HepG2 (cell line): ENCODE results near the gene COMT. TPM values are rescaled to one million over a fixed set of nuclear protein-coding genes. Genes with fewer than 3 reads are reported as not detected.

Source experiments
- ATAC-seq: fragments of 200-7000 bp; cut with Tn5 transposase; 3 replicates; pipeline ENCODE4 v1.9.1; 2020; ENCODE audit warnings: mild to moderate bottlenecking, moderate library complexity
- BruUV-seq: library from RNA; stranded (reverse); fragments of 400-500 nt; replicated peaks from 2 replicates; lab custom pipeline; 2021; lab: Mats Ljungman, UMichigan
- CTCF ChIA-PET: fragments of 300-600 bp; formaldehyde crosslinking; extraction: SDS; loops from one replicate; lab custom pipeline; 2021; ENCODE audit warnings: low total read pairs, inconsistent platforms, low intra/inter-chr PET ratio; lab: Yijun Ruan, JAX
- POLR2A ChIA-PET: fragments of 350-600 bp; sonication (Branson Sonifier 250); formaldehyde crosslinking; loops from one replicate; lab custom pipeline; 2020; ENCODE audit warnings: antibody characterized with exemption, inconsistent platforms; lab: Yijun Ruan, JAX
- DNase-seq: peaks from one replicate; pipeline ENCODE4 v3.0.0-alpha.2; 2015; ENCODE audit warnings: low spot score
- FAIRE-seq: peaks from 3 replicates; lab custom pipeline; 2011; peaks lifted over from hg19 to GRCh38; lab: Jason Lieb, UNC
- H2AFZ ChIP-seq: one replicate; pipeline ENCODE4 v1.6.1; 2011; ENCODE audit warnings: low read length, inconsistent platforms
- H3K27ac ChIP-seq: fragments of 300-600 bp; 3 replicates; pipeline ENCODE4 v1.8.0; 2011; ENCODE audit warnings: mixed run types, mild to moderate bottlenecking, mixed read lengths, low read length, inconsistent platforms; ENCODE audit not compliant: insufficient read depth; ENCODE audit errors: extremely low read length
- H3K27me3 ChIP-seq, 2 experiments: fragments of 200-600 bp in 1 of 2; 2 replicates in 1 of 2; 3 replicates in 1 of 2; pipeline versions ENCODE4 v1.6.0 to v1.8.0; 2011; ENCODE audit warnings: low read length in 2 of 2, mild to moderate bottlenecking in 2 of 2, moderate library complexity in 2 of 2, inconsistent platforms in 1 of 2; ENCODE audit not compliant: insufficient read depth in 2 of 2, control insufficient read depth in 1 of 2
- H3K36me3 ChIP-seq, 2 experiments: fragments of 200-600 bp in 1 of 2; replicated peaks in 1 of 2; 2 replicates in 1 of 2; 3 replicates in 1 of 2; pipeline versions ENCODE4 v1.5.1 to v1.8.0; 2011; ENCODE audit warnings: low read length in 2 of 2, inconsistent platforms in 1 of 2; ENCODE audit not compliant: insufficient read depth in 2 of 2, control insufficient read depth in 1 of 2
- H3K4me1 ChIP-seq: 2 replicates; pipeline ENCODE4 v1.5.1; 2012; ENCODE audit warnings: low read length, inconsistent platforms; ENCODE audit not compliant: insufficient read depth
- H3K4me2 ChIP-seq: 2 replicates; pipeline ENCODE4 v1.6.0; 2011; ENCODE audit warnings: low read depth, low read length, inconsistent platforms
- H3K4me3 ChIP-seq, 3 experiments: fragments of 200-600 bp in 1 of 3; sonication (generic), shearing (Covaris generic) in 1 of 3; replicated peaks in 1 of 3; 2 replicates each; pipeline ENCODE4 v1.5.1; 2011 to 2016; ENCODE audit warnings: low read length in 3 of 3, inconsistent platforms in 2 of 3, low read depth in 2 of 3, mild to moderate bottlenecking in 2 of 3, control low read depth in 1 of 3, mixed read lengths in 1 of 3; ENCODE audit not compliant: insufficient read depth in 1 of 3
- H3K79me2 ChIP-seq: one replicate; pipeline ENCODE4 v1.6.1; 2011; ENCODE audit warnings: low read length, inconsistent platforms; ENCODE audit not compliant: insufficient read depth
- H3K9ac ChIP-seq: 2 replicates; pipeline ENCODE4 v1.6.0; 2011; ENCODE audit warnings: mild to moderate bottlenecking, low read depth, low read length, inconsistent platforms; ENCODE audit not compliant: insufficient read depth
- H3K9me3 ChIP-seq: 2 replicates; pipeline ENCODE4 v1.5.1; 2012; ENCODE audit warnings: mild to moderate bottlenecking, low read length
- H4K20me1 ChIP-seq: 2 replicates; pipeline ENCODE4 v1.6.0; 2011; ENCODE audit warnings: inconsistent platforms, mild to moderate bottlenecking, low read length, moderate library complexity; ENCODE audit not compliant: insufficient read depth
- BATF2 ChIP-seq: sonication (generic); formaldehyde crosslinking; IDR thresholded peaks from 2 replicates; pipeline ENCODE4 v1.8.0; 2022; ENCODE audit warnings: mild to moderate bottlenecking, missing genetic modification reagents, moderate library complexity
- HBP1 ChIP-seq: IDR thresholded peaks from 2 replicates; pipeline ENCODE4 v1.6.1; 2016; ENCODE audit warnings: low read depth, control low read depth
- SAP130 ChIP-seq: IDR thresholded peaks from 2 replicates; pipeline ENCODE4 v1.6.1; 2016; ENCODE audit warnings: low read depth
- TEAD2 ChIP-seq: sonication (generic); formaldehyde crosslinking; IDR thresholded peaks from 2 replicates; pipeline ENCODE4 v1.9.0; 2021; ENCODE audit warnings: missing genetic modification reagents
- THAP7 ChIP-seq: sonication (generic); formaldehyde crosslinking; IDR thresholded peaks from 2 replicates; pipeline ENCODE4 v1.8.1; 2023; ENCODE audit warnings: mild to moderate bottlenecking, missing genetic modification reagents
- ZNF672 ChIP-seq: sonication (generic); formaldehyde crosslinking; IDR thresholded peaks from 2 replicates; pipeline ENCODE4 v1.8.1; 2022; ENCODE audit warnings: missing genetic modification reagents
- ZNF749 ChIP-seq: sonication (generic); formaldehyde crosslinking; IDR thresholded peaks from 2 replicates; pipeline ENCODE4 v1.8.0; 2022; ENCODE audit warnings: mild to moderate bottlenecking, missing genetic modification reagents, moderate library complexity, borderline replicate concordance
- ZNF883 ChIP-seq: sonication (generic); formaldehyde crosslinking; IDR thresholded peaks from 2 replicates; pipeline ENCODE4 v1.5.1; 2020; ENCODE audit warnings: mild to moderate bottlenecking, missing genetic modification reagents; ENCODE audit errors: not compliant biosample characterization
- WGBS: methylation state at CpG from one replicate; pipeline ENCODE4 v1.1.6; 2017; ENCODE audit warnings: low lambda C conversion rate; 5-methylcytosine and 5-hydroxymethylcytosine counted together
- in situ Hi-C: cut with HindIII; loops from 2 replicates; pipeline ENCODE4 v1.10.0; 2017; ENCODE audit warnings: low pct_unique_long_range_greater_than_20kb; ENCODE audit not compliant: extremely low pct_ligation_motif_present
- intact Hi-C: fragments of 100-400 bp; cut with micrococcal nuclease; formaldehyde crosslinking; loops from one replicate; pipeline ENCODE4 v1.10.0; 2022; ENCODE audit not compliant: unreplicated experiment
- polyA plus RNA-seq, 8 experiments: library from polyadenylated mRNA; depleted of rRNA in 3 of 8; stranded (reverse) in 7 of 8; unstranded in 1 of 8; fragments of >200 nt; fragmentation: Illumina TruSeq in 4 of 8; extraction: Trizol in 4 of 8; gene quantifications; 2 replicates each; pipeline versions ENCODE4 v1.2.1 to v1.2.3, GENCODE V29; 2011 to 2016; ENCODE audit warnings: low read depth in 4 of 8, missing spikeins in 1 of 8, mixed read lengths in 1 of 8; ENCODE audit not compliant: insufficient read depth in 1 of 8
- total RNA-seq, 5 experiments: library from RNA; depleted of rRNA; stranded (reverse); fragments of >200 nt; fragmentation: Illumina TruSeq; extraction: Trizol; gene quantifications; 2 replicates each; pipeline ENCODE4 v1.2.3, GENCODE V29; 2016; ENCODE audit warnings: low read depth in 1 of 5
- TF ChIP-seq, protein P1 (sequence below): sonication (generic); formaldehyde crosslinking; IDR thresholded peaks from 2 replicates; pipeline ENCODE4 v1.9.0; 2022; ENCODE audit warnings: missing genetic modification reagents, mild to moderate bottlenecking, borderline replicate concordance

Gene COMT
- total and polyA plus RNA-seq, 2 of the 13 experiments (the other 11 are each of a cell fraction or from before 2014, with no cell fraction given): 156 to 162 TPM

DNA sequence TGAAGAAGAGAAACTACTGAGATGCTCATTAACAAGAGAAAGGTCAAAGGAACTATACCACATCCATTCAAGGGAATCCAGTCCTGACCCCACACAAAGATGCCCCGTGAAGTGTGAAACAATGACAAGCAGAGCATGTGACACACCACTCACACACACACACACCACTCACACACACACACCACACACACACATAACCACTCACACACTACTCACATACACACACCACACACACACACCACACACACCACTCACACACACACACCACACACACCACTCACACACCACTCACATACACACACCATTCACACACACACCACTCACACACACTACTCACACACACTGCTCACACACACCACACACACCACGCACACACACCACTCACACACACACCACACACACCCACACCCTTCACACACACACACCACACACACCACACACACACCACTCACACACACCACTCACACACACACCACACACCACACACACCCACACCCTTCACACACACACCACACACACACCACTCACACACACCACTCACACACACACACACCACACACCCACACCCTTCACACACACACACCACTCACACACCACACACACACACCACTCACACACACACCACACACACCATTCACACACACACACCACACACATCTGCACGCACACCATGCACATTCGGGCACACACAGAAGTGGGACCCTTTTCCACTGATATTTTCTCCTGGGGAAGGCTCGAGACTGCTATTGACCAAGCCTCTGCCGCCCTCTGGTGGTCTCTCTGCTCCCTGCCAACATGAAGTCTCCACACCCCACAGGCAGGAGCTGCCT, 32.0 kb upstream of the COMT start (continued):
- TF ChIP-seq, protein P1, sequence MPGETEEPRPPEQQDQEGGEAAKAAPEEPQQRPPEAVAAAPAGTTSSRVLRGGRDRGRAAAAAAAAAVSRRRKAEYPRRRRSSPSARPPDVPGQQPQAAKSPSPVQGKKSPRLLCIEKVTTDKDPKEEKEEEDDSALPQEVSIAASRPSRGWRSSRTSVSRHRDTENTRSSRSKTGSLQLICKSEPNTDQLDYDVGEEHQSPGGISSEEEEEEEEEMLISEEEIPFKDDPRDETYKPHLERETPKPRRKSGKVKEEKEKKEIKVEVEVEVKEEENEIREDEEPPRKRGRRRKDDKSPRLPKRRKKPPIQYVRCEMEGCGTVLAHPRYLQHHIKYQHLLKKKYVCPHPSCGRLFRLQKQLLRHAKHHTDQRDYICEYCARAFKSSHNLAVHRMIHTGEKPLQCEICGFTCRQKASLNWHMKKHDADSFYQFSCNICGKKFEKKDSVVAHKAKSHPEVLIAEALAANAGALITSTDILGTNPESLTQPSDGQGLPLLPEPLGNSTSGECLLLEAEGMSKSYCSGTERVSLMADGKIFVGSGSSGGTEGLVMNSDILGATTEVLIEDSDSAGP (CRISPR knock-in tag): peak; percentile 19; the same call in 1 of the 2 replicates

GRCh38 chr22:19910180-19910744, 31.3 kb upstream of the COMT start:
- ChIA-PET CTCF (interaction anchor here (1.0 to 3.4 kb wide), 6 partner anchors 37 to 231 kb away, joined by 4 to 39 read pairs (median 6); no protein-coding TSS in a partner anchor), POLR2A (interaction anchor here (0.7 to 2.0 kb wide), 2 partner anchors 55 to 180 kb away, joined by 3 to 8 read pairs; no protein-coding TSS in a partner anchor)
- in situ Hi-C loops (loop anchor here (10.0 kb wide), 1 partner anchor 155 kb away; no protein-coding TSS in a partner anchor), intact Hi-C loops (loop anchor here (1.0 to 2.0 kb wide), 3 partner anchors 29 to 180 kb away; no protein-coding TSS in a partner anchor)
- no peak for DNase-seq
- Histone ChIP-seq H3K79me2 (no peaks in the 10 kb centered on the region), H3K9me3 (0 out of 2 replicates have a peak, but pooled peaks cover 4% of the 10 kb centered on the region), H3K9ac (no peak overlapping the region), H3K4me2 (no peak overlapping the region), H3K4me1 (peaks cover 10% of the 10 kb centered on the region), H2AFZ (no peak overlapping the region), H3K27ac (no peak overlapping the region), H4K20me1 (no peaks in the 10 kb centered on the region; the same call in 1 of the 2 replicates), H3K36me3 (peaks cover 16 to 43% of the 10 kb centered on the region in 2 experiments; a peak in 4 of 5 replicates), H3K27me3 (no peaks in the 10 kb centered on the region), H3K4me3 (no peak overlapping the region)
- no TSS peak for BruUV-seq
- TF ChIP-seq TEAD2 (CRISPR knock-in tag) (no peak), SAP130 (CRISPR knock-in tag) (0 out of 2 replicates have a peak, but pooled peaks have one; percentile 6), ZNF749 (CRISPR knock-in tag) (no peak), THAP7 (CRISPR knock-in tag) (no peak), ZNF672 (CRISPR knock-in tag) (no peak), ZNF883 (CRISPR knock-in tag) (no peak), BATF2 (CRISPR knock-in tag) (peak; percentile 4; the same call in 1 of the 2 replicates), HBP1 (CRISPR knock-in tag) (no peak)
- no peak for FAIRE-seq
- whole genome bisulfite sequencing: 35% methylated on average over 4 of the region's 4 CpGs
- peak; percentile 15; the same call in 2 of the 3 replicates for ATAC-seq
